ENCODE data around the gene ATAD2B. TPM values are rescaled to one million over a fixed set of nuclear protein-coding genes. Genes with fewer than 3 reads are reported as not detected.

The ATAD2B gene
- total RNA-seq, 1 donor from 2014 or later, result 9.2 TPM

- DNase-seq (ENCODE audit: low read depth in 2 of 2), result peak in 1 of 2 donors; percentile 24
Observed at GRCh38 chr2:23912054-23912453, 14.9 kb downstream of the ATAD2B start.

GRCh38 chr2:23905155-23905554 is 21.8 kb downstream of the ATAD2B start:
- peak in 1 of 2 donors; percentile 7 for DNase-seq (ENCODE audit: low read depth in 2 of 2)

- peak; percentile 10 to 23 for DNase-seq (ENCODE audit: low read depth in 2 of 2)
Observed at GRCh38 chr2:23904692-23905091, 22.2 kb downstream of the ATAD2B start.

GRCh38 chr2:23904215-23904614 is 22.7 kb downstream of the ATAD2B start:
- DNase-seq (ENCODE audit: low read depth in 2 of 2), result no peak

- DNase-seq (ENCODE audit: low read depth in 2 of 2), result no peak
Observed at GRCh38 chr2:23903034-23903433, 23.9 kb downstream of the ATAD2B start.

GRCh38 chr2:23901966-23902846 is 24.7 kb downstream of the ATAD2B start:
- DNase-seq (ENCODE audit: low read depth in 2 of 2), result no peak

- peak; percentile 51 to 81 for DNase-seq (ENCODE audit: low read depth in 2 of 2)
Observed at GRCh38 chr2:23900541-23901322, 26.2 kb downstream of the ATAD2B start.

GRCh38 chr2:23900133-23900532 is 26.8 kb downstream of the ATAD2B start:
- DNase-seq (ENCODE audit: low read depth in 2 of 2), result no peak

- DNase-seq (ENCODE audit: low read depth in 2 of 2), result no peak
Observed at GRCh38 chr2:23871206-23871605, 55.7 kb downstream of the ATAD2B start.

GRCh38 chr2:23867449-23867848 is 59.5 kb downstream of the ATAD2B start:
- DNase-seq (ENCODE audit: low read depth in 2 of 2), result no peak

GRCh38 chr2:23862716-23863426 is 64.1 kb downstream of the ATAD2B start:
- DNase-seq (ENCODE audit: low read depth in 2 of 2), result no peak

GRCh38 chr2:23861952-23862351 is 65.0 kb downstream of the ATAD2B start:
- DNase-seq (ENCODE audit: low read depth in 2 of 2), result no peak

GRCh38 chr2:23859983-23860382 is 66.9 kb downstream of the ATAD2B start:
- DNase-seq (ENCODE audit: low read depth in 2 of 2), result no peak

GRCh38 chr2:23859234-23859633 is 67.7 kb downstream of the ATAD2B start:
- DNase-seq (ENCODE audit: low read depth in 2 of 2), result no peak

- DNase-seq (ENCODE audit: low read depth in 2 of 2), result no peak
Observed at GRCh38 chr2:23850564-23851256, 76.2 kb downstream of the ATAD2B start.

- no peak for DNase-seq (ENCODE audit: low read depth in 2 of 2)
Observed at GRCh38 chr2:23844905-23845304, 82.0 kb downstream of the ATAD2B start.

GRCh38 chr2:23843051-23843976 is 83.6 kb downstream of the ATAD2B start:
- no peak for DNase-seq (ENCODE audit: low read depth in 2 of 2)

- DNase-seq (ENCODE audit: low read depth in 2 of 2), result no peak
Observed at GRCh38 chr2:23839919-23840578, 86.9 kb downstream of the ATAD2B start.

GRCh38 chr2:23838996-23839395 is 87.9 kb downstream of the ATAD2B start:
- DNase-seq (ENCODE audit: low read depth in 2 of 2), result no peak

GRCh38 chr2:23838581-23838980 is 88.3 kb downstream of the ATAD2B start:
- no peak for DNase-seq (ENCODE audit: low read depth in 2 of 2)

Data from dermis microvascular lymphatic vessel endothelial cell (primary cell).